ENCODE results near the gene CREB5.
"Not testable (repeated sequence)": the region's sequence is repeated elsewhere in the genome, so short reads cannot be mapped to it uniquely, and the experiment has no call there.

DNA sequence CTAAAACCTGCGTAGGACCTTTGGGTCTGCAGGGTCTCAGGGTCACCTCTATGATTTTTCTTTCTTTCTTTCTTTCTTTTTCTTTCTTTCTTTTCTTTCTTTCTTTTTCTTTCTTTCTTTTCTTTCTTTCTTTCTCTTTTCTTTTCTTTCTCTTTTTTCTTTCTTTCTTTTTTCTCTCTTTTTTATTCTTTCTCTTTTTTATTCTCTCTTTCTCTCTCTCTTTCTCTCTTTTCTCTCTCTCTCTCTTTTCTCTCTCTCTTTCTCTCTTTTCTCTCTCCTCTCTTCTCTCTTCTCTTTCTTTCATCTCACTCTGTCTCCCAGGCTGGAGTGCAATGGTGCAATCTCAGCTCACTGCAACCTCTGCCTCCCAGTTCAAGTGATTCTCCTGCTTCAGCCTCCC lies 139.4 kb downstream of the CREB5 start:
- TF ChIP-seq, protein P1, sequence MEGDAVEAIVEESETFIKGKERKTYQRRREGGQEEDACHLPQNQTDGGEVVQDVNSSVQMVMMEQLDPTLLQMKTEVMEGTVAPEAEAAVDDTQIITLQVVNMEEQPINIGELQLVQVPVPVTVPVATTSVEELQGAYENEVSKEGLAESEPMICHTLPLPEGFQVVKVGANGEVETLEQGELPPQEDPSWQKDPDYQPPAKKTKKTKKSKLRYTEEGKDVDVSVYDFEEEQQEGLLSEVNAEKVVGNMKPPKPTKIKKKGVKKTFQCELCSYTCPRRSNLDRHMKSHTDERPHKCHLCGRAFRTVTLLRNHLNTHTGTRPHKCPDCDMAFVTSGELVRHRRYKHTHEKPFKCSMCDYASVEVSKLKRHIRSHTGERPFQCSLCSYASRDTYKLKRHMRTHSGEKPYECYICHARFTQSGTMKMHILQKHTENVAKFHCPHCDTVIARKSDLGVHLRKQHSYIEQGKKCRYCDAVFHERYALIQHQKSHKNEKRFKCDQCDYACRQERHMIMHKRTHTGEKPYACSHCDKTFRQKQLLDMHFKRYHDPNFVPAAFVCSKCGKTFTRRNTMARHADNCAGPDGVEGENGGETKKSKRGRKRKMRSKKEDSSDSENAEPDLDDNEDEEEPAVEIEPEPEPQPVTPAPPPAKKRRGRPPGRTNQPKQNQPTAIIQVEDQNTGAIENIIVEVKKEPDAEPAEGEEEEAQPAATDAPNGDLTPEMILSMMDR (IDR thresholded peaks at IDR 0.05): not testable (repeated sequence)
- TF ChIP-seq POLR2A (IDR thresholded peaks at IDR 0.05): not testable (repeated sequence)

Measured in ovary (tissue), 3 donors.